ENCODE data around the gene ASPM. TPM values are rescaled to one million over a fixed set of nuclear protein-coding genes. Genes with fewer than 3 reads are reported as not detected.

ASPM gene
- total RNA-seq, 1 experiment from 2014 or later, result 30.0 TPM

Other genes starting within 250 kb of the ASPM start
- not detected in 2 replicates for gene CFHR2, start 202.9 kb downstream of the ASPM start, total RNA-seq (2014; rRNA removed; shearing (Covaris generic))
- not detected in 2 replicates for gene CFHR5, start 169.1 kb downstream of the ASPM start, total RNA-seq (2014; rRNA removed; shearing (Covaris generic))
- not detected in 2 replicates for gene F13B, start 79.4 kb downstream of the ASPM start, total RNA-seq (2014; rRNA removed; shearing (Covaris generic))
- 2.4 and 3.9 TPM in 2 replicates for gene ZBTB41, start 54.6 kb upstream of the ASPM start, total RNA-seq (2014; rRNA removed; shearing (Covaris generic))
- not detected in 2 replicates for gene CRB1, start 121.6 kb upstream of the ASPM start, total RNA-seq (2014; rRNA removed; shearing (Covaris generic))